GM12872 (cell line): ENCODE data around the gene CAMK1G.

Experiments
- CTCF ChIP-seq: IDR thresholded peaks from 3 replicates; pipeline ENCODE4 v1.5.1; 2011; ENCODE audit warnings: low read depth, mild to moderate bottlenecking, low read length, moderate library complexity; ENCODE audit not compliant: insufficient read depth

Gene CAMK1G

DNA sequence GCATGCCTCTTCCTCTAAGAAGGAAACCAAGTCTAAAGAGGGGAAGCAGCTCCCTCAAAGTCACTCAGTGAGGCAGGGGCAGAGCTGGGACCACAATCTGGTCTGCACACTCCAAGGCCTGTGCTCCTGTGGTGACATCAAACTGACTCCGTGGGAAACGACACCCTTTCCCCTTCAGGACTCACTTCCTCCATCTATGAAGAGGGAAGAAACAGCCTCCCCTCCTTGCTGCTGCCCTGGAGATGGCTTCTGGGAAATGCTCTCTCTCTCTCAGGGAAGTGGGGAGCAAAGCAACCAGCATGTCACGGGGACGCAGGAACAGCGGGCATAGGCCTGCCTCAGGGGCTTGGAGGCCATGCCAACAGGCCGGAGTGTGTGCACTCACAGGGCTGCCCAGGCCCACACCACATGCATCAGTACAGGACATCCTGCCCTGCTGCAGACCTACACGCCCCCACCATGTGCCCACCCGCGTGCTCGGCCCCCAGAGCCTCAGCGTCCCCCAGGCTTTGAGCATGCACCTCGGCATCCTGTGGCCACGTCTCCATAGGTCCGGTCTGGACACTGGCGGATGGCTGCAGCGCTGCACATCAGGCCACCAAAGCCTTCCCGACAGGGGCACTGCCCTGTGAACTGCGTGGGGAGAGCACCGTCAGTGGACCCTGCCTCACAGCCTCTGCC is 43.0 kb downstream of the CAMK1G start:
- no peak for TF ChIP-seq CTCF

GRCh38 chr1:209627027-209627731 is 43.7 kb downstream of the CAMK1G start:
- no peak for TF ChIP-seq CTCF

GRCh38 chr1:209627732-209628196 is 44.2 kb downstream of the CAMK1G start:
- peak; percentile 100 for TF ChIP-seq CTCF

GRCh38 chr1:209628618-209629299 is 45.2 kb downstream of the CAMK1G start:
- no peak for TF ChIP-seq CTCF

DNA sequence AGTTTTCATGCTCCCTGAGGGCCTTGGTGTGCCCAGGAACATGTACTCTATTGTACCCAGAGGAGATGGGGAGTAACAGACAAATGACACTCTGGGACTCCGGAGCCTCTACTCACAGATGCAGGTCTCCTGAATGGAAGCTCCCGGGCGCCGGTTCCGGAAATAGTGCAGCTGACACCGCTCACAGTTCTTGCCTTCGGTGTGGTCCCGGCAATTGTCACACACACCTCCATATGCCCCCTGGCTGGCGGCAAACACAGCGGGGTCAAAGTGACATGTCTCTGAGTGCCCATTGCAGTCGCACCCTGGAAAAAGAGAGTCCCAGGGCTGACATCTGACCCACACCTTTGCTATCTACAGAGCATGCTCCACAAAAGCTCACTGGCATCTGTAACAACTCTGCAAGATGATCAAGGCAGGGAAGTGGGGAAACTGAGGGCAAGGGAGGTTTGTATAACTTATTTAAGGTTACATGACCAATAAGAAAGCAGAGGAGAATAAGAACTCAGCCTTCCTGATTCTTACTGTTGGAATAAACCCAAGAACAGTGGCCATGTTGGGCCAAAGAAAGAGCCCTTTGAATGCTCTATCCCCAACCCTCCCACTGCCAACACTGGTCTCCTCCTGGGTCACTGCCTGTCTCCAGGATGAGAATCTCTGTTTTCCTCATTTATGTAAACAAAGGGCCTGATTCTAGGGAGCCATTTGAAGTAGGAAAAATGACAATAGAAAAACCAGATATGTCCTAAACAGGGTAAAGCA is 46.3 kb downstream of the CAMK1G start:
- no peak for TF ChIP-seq CTCF

DNA sequence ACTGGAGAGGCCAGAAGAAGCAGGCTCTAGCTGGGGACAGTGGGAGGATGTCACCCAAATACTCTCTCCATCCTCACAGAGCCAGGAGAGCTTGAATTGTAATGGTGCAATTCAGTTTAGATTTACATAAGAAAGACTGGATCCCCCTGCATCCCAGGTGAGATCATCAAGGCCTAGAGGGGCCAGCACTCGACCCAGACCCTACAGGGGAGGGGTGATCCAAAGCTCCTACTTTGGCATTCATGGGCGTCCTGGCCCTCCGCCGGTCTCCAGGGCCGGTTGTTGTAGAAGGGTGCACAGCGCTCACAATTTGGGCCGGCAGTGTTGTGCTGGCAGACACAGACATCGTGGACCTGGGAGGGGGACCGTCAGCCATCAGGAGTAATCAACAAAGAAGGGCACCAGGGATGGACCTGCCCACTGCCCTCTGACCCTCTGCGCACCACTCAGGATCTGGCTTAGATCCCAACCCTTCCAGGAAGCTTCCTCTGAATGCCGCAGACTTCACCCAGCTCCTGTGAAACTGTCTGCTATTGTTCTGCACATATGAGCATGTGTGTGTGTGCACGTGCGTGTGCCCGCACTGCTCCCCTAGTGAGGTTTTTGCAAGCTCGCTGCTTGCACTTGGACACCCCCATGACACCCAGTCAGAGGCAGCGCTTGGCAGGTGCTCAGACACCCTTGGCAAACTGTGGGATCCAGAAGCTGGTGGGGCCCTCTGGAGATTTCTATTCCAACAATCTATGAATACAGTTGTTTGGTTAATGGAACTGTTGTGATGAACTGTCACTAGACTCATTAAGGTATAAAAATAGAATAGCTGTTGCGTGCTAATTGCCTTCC is 47.1 kb downstream of the CAMK1G start:
- no peak for TF ChIP-seq CTCF
